Measurements from ENCODE around the gene ST6GALNAC1. TPM values are rescaled to one million over a fixed set of nuclear protein-coding genes. Genes with fewer than 3 reads are reported as not detected.

The ST6GALNAC1 gene
- total RNA-seq, 1 experiment from 2014 or later = not detected

GRCh38 chr17:76689859-76690258, 46.3 kb upstream of the ST6GALNAC1 start:
- H3K79me2 ChIP-seq (ENCODE audit: insufficient read depth, low read length) = no peaks in the 10 kb centered on the region
- RAD21 ChIA-PET (ENCODE audit: low non-redundant PET in 1 of 2, low total read pairs in 2 of 2, uncharacterized antibody in 2 of 2, unreplicated experiment in 2 of 2) = no interaction called here
- no peak overlapping the region for H3K9ac ChIP-seq (ENCODE audit: low read length)
- no peaks in the 10 kb centered on the region for H4K20me1 ChIP-seq (ENCODE audit: insufficient read depth)
- H3K4me3 ChIP-seq (replicated peaks in 1 of 2; ENCODE audit: low read depth in 1 of 2, low read length in 2 of 2) = no peak overlapping the region
- no peaks in the 10 kb centered on the region for H3K9me3 ChIP-seq (ENCODE audit: control insufficient read depth in 1 of 2, insufficient read depth in 1 of 2, low read depth in 1 of 2, low read length in 2 of 2)
- H3K36me3 ChIP-seq (ENCODE audit: control insufficient read depth in 1 of 2, insufficient read depth in 2 of 2, low read length in 2 of 2) = no peaks in the 10 kb centered on the region
- CTCF ChIA-PET = interaction anchor here (2.0 kb wide), 1 partner anchor 9 kb away, joined by 10 read pairs; no protein-coding TSS in a partner anchor
- H3K27me3 ChIP-seq (ENCODE audit: insufficient read depth, low read length) = no peaks in the 10 kb centered on the region
- intact Hi-C loops (cut with micrococcal nuclease) = no loop called here
- TF ChIP-seq CTCF (IDR thresholded peaks at IDR 0.05 in 2 of 3, conservative IDR thresholded peaks at IDR 0.05 in 1 of 3; ENCODE audit: borderline replicate concordance in 1 of 3, insufficient read depth in 1 of 3, low read depth in 2 of 3, low read length in 2 of 3) (no peak), ZBTB33 (IDR thresholded peaks at IDR 0.05; ENCODE audit: extremely low read depth, insufficient replicate concordance, low read length) (no peak), EZH2phosphoT487 (IDR thresholded peaks at IDR 0.05; ENCODE audit: borderline replicate concordance) (no peak), REST (IDR thresholded peaks at IDR 0.05; ENCODE audit: low read depth) (no peak), ZNF274 (IDR thresholded peaks at IDR 0.05; ENCODE audit: low read depth, low read length) (no peak), YY1 (IDR thresholded peaks at IDR 0.05; ENCODE audit: extremely low read depth, insufficient replicate concordance, low read depth, low read length) (no peak), MAX (IDR thresholded peaks at IDR 0.05) (no peak), RAD21 (IDR thresholded peaks at IDR 0.05; ENCODE audit: low read depth) (no peak), EZH2 (IDR thresholded peaks at IDR 0.05) (no peak), FOSL1 (IDR thresholded peaks at IDR 0.05; ENCODE audit: low read depth) (no peak), SRF (IDR thresholded peaks at IDR 0.05; ENCODE audit: low read depth) (no peak), CBX3 (IDR thresholded peaks at IDR 0.05; ENCODE audit: low read depth) (no peak), POLR2A (IDR thresholded peaks at IDR 0.05; ENCODE audit: borderline replicate concordance, extremely low read depth, insufficient read depth, insufficient read length) (no peak)
- H3K27ac ChIP-seq (ENCODE audit: low read depth, low read length) = no peak overlapping the region
- peaks cover 22 to 24% of the 10 kb centered on the region in 2 experiments for H3K4me1 ChIP-seq (ENCODE audit: control insufficient read depth in 1 of 2, insufficient read depth in 2 of 2, low read length in 2 of 2)
- no peaks in the 10 kb centered on the region for H3K9me2 ChIP-seq (ENCODE audit: insufficient read depth)
- H2AFZ ChIP-seq (ENCODE audit: low read depth, low read length, poor library complexity, severe bottlenecking) = no peak overlapping the region
- no peak overlapping the region for H3K4me2 ChIP-seq (ENCODE audit: low read length)
- BruUV-seq (replicated peaks) = no TSS peak
- DNase-seq (ENCODE audit: low read depth, low spot score) (no peak), ATAC-seq (no peak)
- POLR2A ChIA-PET = interaction anchor here (1.2 kb wide), 1 partner anchor 18 kb away, joined by 4 read pairs; no protein-coding TSS in a partner anchor

Data from HCT116 (cell line).